Renal cortical epithelial cell (primary cell): Measurements from ENCODE around the gene ZNF432. TPM values are rescaled to one million over a fixed set of nuclear protein-coding genes. Genes with fewer than 3 reads are reported as not detected.
A peak's percentile ranks its signal among the peaks of the same experiment; 100 is the strongest.
"Not testable (repeated sequence)": the region's sequence is repeated elsewhere in the genome, so short reads cannot be mapped to it uniquely, and the experiment has no call there.

Experiments
- DNase-seq: peaks from one replicate; pipeline ENCODE4 v3.0.0-alpha.2; 2011; ENCODE audit warnings: low read depth
- total RNA-seq: library from RNA; depleted of rRNA; stranded (reverse); fragments of >200 nt; gene quantifications from 2 replicates; pipeline ENCODE4 v1.2.3, GENCODE V29; 2014

ZNF432 gene
- total RNA-seq, result 6.6 and 18.1 TPM in 2 replicates

DNA sequence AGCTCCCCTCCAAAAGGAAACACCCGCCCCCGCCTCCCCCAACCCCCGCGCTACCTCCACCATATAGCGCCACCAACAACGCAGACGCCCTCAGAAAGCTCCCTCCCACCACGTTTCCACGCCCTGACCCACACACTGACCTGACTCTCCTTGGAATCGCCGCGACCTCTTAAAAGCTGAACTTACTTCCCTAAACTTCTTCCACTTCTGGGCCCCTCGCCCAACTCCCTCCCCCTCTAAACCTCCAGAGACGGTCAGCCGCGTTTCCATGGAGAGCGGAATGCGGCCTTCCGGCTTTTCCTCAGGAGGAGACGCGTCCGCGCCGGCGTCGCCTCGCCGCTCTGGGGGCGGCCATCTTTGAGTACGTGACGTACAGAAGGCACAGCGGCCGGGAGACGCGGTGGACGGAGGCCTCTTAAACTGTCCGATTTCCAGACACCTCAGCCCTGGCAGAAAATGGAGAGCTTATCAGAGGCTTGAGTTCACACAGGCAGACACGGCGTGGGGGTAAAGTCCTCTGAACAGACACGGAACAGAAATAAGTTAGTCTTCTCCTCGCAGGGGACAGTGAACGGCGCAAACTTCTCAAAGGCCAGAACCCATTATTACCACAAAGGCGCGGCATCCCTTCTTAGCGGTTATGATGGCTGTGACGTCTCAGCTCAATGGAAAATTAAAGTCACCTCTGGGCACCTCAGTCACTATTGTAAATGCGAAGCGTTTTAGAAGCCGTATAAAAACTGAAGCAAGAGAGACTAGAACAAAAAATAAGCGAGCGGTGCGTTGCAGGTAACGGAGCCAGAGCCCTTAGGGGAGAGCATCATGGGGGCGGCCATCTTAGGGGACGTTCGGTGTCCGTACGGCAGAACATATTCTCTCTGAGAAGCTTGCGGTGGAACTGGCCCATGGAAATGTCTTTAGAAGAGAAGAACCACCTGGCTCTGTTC lies at the start of gene ZNF432:
ZNF432 (minus strand) TSS at position 284 of the 947 bp plus-strand sequence. CDS start 1,970 bp downstream, outside the sequence.
- DNase-seq, result peak; percentile 82

DNA sequence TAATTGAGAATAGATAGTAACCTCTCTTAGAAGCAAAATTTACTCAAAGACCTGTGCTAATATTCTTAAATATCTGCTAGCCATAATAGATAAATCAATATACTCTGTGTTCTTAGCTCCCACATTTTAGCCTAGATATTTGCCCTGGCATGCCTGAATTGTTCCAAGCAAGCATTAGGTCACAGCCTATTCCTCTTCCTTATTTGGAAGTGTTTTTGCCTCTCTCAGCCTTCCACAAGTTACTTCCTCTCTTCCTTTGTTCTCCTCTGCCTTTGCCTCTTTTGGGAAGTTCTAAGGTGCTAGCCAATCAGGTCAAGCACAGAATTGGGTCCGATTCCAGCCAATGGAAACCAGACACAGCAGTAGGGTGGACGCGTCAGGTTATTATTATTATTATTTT lies 47.8 kb upstream of the ZNF432 start:
- not testable (repeated sequence) for DNase-seq

DNA sequence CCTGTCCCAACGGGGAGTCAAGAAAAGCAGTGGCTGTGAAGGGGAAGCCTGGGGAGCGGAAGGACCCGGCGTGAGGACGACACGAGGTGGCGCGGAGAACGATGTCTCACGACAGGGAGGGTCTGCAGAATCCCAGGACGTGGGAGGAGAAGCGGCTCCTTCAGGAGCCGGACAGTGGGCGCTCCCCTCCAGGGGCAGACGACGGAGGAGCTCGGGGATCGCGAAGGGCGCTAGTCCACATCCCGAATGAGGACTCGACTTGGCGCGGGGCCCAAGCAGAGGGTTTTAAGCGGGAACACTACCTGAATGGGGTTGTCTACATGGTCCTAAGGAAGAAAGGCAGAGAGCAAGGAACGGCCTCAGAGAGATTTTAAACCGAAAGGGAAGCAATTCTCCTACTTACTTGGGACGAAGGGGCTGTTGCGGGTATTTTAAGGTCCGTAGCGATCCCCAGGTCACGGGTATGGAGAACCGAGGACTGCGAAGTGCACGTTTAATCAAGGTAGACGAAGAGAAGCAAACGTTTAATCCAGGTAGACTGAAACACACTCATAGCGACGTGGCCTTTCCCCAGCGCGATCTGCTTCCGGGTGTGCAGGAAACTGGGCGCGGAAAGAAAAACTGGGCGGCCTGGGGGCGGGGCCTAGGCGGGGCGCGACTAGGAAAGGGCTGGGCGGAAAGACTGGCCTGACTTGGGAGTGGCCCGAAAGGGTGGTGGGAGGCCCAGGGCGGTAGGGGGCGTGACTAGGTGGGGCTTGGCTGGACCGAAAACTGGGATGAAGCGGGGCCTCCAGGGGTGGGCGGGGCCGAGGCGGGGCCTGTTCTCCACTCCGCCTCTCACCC lies 46.8 kb upstream of the ZNF432 start, which contains the start of gene ZNF841:
ZNF841 (minus strand) TSS at position 594 of the 843 bp plus-strand sequence. CDS start 10,964 bp downstream, outside the sequence.
- peak; percentile 79 for DNase-seq

DNA sequence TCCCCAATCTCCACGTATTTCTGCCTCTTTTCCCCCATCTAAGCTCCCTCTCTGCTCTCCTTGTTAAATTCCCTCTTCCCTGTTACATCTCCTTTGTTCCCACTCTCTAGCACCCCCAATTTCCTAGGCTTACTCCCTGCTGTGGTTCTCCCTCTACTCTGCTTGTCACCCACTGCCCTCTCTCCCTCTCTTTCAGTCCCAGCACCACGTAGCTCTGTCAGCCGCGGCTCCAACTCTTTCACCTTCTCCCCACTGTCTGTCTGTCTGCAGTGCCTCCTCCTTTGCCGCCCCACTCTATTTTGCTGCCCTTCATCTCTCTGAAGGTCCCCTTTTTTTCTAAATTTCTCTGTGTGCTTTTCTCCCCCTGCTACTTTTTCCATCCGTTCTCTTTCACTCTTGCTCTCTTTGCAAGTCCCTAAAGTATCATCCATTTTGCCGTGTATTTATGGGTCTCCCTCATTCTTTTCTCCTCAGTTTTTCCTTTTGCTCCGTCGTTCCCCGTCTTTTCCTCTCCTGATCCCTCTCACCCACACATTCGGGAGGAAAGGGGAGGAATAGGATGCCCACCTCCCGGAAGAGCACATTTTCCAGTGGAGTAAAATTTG lies 46.0 kb upstream of the ZNF432 start:
- DNase-seq, result no peak

DNA sequence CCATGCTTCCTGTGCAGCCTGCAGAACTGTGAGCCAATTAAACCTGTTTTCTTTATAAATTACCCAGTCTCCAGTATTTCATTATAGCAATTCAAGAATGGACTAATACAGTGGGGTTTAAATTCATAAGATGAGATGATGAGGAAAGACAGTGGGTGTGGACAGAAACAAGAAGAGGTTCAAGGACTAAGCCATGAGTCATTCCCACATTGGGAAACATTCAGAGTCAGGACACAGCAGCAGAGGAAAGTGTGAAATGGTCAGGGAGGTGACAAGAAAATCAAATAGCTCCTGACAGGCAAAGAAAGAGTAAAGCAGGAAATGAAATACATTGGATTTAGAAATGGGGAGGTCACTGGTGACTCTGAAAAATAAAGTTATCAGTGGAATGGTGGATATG lies 37.8 kb upstream of the ZNF432 start:
- DNase-seq, result peak; percentile 7

DNA sequence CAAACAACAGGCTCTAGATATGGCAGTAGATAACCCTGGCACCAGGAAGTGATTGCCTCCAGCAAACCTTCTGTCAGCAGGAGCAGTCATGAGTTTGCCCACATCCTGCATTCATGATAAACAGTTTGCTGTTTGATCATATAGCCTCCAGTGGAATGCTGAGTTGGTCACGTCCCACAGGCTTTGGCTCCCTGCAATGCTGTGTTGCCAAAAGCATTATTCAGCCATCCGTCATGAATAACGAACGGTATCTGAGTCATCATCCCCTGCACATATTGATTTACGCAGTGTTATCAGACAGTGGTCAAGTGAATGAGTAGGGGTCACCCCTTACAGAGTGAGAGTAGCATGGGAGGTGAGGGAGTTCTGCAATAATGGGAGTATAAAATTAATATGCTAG lies 21.9 kb upstream of the ZNF432 start:
- no peak for DNase-seq

DNA sequence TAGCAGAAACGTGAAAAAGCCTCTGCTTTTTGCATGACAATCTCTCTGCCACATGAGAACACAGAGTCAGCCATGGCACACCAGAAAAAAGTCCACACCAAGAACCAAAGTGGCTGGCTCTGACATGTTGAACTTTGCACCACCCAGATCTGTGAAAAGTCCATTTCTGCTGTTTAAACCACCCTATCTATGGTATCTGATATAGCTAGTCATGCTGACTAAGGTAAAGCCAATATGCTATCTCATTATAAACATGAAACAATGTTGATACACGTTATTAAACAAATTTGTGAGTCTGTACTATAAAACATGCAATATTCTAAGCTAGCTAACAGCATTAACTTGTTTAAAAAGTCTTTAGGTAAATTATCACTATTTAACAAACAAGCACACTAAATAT lies 21.0 kb upstream of the ZNF432 start:
- DNase-seq, result no peak

DNA sequence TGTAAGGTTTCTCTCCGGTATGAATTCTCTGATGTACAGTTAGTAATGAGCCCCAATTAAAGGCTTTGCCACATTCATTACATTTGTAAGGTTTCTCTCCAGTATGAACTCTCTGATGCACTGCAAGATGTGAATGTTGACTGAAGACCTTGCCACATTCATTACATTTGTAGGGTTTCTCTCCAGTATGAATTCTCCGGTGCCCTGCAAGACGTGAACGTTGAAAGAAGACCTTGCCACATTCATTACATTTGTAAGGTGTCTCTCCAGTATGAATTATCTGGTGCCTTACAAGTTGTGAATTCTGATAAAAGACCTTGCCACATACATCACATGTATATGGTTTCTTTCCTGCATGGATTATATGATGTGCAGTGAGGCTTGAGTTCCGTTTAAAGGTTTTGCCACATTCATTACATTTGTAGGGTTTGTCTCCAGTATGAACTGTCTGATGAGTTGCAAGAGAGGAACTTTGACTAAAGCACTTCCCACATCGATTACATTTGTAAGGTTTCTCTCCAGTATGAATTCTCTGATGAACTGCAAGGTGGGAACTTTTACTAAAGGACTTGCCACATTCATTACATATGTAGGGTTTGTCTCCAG lies 17.7 kb upstream of the ZNF432 start:
- no peak for DNase-seq

DNA sequence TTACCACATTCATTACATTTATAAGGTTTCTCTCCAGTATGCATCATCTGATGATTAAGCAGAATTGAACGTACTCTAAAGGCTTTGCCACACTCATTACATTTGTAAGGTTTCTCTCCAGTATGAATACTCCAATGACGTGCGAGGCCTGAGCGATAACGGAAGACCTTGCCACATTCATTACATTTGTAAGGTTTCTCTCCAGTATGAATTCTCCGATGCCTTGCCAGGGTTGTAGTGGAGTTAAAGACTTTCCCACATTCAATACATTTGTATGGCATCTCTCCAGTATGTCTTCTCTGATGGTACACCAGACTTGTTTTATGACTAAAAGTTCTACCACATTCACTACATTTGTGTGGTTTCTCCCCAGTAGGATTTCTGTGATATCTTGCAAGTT lies 16.8 kb upstream of the ZNF432 start:
- no peak for DNase-seq

DNA sequence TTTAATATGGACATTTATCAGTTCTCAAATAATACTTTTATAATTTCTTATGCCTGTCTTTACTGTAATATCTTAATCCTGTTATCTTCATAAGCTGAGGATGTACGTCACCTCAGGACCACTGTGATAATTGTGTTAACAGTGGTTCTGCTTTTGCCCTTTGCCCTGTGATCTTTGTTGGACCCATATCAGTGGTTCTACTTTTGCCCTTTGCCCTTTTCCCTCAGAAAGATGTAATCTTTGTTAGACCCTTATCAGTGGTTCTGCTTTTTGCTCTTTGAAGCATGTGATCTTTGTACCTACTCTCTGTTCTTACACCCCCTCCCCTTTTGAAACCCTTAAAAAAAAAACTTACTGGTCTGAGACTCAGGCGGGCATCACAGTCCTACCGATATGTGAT lies 7.8 kb upstream of the ZNF432 start:
- not testable (repeated sequence) for DNase-seq

DNA sequence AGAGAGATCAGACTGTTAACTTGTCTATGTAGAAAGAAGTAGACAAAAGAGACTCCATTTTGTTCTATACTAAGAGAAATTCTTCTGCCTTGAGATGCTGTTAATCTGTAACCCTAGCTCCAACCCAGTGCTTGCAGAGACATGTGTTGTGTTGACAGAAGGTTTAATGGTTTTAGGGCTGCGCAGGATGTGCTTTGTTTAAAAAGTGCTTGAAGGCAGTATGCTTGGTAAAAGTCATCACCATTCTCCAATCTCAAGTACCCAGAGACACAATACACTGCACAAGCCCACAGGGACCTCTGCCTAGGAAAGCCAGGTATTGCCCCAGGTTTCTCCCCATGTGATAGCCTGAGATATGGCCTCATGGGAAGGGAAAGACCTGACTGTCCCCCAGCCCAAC lies 3.1 kb upstream of the ZNF432 start:
- DNase-seq, result not testable (repeated sequence)

DNA sequence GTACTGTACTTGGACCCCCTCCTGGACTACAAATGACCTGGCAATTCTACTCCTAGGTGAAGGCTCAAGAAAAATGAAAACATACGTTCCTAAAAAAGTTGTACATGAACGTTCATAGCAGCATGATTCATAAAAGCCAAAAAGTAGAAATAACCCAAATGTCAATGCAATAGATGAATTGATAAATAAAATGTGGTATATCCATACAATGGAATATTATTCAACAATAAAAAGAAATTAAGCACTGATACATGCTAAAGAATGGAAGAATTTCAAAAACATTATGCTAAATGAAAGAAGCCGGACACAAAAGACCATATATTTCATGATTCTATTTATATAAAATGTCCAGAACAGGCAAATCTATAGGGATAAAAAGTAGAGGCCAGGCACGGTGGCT lies 9.5 kb downstream of the ZNF432 start:
- DNase-seq, result no peak

DNA sequence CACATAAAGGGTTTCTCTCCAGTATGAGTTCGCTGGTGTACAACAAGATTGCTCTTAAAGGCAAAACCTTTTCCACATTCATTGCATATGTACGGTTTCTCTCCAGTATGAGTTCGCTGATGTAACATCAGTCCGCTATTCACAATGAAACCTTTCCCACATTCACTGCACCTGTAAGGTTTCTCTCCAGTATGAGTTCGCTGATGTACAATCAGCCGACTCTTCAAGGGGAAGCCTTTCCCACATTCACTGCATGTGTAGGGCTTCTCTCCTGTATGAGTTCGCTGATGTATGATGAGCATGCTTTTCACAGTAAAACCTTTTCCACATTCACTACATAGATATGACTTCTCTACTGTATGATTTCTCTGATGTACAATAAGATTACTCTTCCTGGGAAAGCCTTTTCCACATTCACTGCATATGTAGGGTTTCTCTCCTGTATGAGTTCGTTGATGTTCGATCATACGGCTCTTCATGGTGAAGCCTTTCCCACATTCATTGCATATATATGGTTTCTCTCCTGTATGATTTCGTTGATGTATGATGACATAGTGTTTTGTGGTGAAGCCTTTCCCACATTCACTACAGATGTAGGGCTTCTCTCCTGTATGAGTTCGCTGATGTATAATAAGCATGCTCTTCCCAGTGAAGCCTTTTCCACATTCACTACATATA lies 14.4 kb downstream of the ZNF432 start:
- DNase-seq, result no peak

DNA sequence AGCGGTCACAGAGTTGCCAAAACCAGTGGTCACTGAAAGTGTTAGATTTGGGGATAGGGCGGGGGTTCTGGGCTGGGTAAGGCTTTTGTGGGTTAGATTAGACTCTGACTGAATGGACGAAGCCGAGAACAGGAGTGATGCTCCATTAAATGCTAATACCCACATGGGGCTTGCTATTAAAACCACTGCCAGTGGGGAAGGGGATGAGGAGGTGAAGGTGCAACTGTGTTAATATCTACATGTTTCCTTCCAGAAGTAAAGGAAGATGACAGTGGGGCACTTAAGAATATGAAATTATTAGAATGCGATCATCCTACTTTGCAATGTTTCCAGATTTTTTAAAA lies 19.9 kb downstream of the ZNF432 start:
- DNase-seq, result no peak

DNA sequence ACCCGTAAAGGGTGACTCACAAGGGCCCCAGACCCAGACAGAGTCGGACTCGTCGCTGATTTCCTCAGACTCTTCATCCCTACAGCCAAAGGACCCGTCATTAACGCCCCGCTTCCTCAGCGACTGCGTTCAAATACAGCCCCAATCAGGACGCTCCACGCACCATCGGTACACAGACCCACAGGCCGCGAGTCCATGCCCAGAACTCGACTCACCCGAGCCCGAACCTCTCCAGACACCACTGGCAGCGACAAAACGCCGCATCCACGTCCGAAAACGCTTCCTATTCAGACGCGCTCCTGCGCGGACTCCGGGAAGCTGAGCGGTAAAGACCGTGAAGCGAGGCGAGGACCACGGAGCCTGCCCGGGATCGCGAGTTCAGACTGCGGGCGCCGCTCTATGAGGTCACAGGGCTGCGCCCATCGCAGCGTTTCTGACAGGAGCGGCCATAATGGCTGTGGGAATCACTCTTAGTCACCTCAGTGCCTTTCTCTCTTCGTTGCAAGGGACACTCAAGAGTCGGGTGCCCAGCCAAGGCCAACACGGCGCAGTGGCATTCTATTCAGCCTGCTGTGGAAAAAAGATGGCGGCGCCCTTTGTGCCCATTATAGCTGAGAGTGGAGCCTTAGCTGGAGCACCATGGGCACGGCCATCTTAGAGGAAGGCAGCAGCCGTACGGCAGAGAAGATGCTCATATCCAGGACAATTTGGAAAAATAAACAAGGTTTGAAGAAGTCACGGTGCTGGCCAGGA lies 20.4 kb downstream of the ZNF432 start, which contains the start of gene ZNF614:
ZNF614 (minus strand) TSS at position 353 of the 753 bp plus-strand sequence. CDS start 2,634 bp downstream, outside the sequence.
- DNase-seq, result peak; percentile 74

DNA sequence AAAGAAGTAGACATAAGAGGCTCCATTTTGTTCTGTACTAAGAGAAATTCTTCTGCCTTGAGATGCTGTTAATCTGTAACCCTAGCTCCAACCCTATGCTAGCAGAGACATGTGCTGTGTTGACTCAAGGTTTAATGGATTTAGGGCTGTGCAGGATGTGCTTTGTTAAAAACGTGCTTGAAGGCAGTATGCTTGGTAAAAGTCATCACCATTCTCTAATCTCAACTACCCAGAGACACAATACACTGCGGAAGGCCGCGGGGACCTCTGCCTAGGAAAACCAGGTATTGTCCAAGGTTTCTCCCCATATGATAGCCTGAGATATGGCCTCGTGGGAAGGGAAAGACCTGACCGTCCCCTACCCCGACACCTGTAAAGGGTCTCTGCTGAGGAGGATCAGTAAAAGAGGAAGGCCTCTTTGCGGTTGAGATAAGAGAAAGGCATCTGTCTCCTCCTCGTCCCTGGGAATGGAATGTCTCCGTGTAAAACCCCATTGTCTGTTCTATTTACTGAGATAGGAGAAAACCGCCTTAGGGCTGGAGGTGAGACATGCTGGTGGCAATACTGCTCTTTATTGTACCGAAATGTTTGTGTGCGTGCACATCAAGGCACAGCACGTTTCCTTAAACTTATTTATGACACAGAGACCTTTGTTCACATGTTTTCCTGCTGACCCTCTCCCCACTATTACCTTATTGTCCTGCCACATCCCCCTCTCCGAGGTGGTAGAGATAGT lies 22.2 kb downstream of the ZNF432 start:
- not testable (repeated sequence) for DNase-seq

DNA sequence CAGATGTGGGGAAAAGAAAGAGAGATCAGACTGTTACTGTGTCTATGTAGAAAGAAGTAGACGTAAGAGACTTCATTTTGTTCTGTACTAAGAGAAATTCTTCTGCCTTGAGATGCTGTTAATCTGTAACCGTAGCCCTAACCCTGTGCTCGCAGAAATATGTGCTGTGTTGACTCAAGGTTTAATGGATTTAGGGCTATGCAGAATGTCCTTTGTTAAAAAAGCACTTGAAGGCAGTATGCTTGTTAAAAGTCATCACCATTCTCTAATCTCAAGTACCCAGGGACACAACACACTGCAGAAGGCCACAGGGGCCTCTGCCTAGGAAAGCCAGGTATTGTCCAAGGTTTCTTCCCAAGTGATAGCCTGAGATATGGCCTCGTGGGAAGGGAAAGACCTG lies 24.2 kb downstream of the ZNF432 start:
- DNase-seq, result not testable (repeated sequence)

DNA sequence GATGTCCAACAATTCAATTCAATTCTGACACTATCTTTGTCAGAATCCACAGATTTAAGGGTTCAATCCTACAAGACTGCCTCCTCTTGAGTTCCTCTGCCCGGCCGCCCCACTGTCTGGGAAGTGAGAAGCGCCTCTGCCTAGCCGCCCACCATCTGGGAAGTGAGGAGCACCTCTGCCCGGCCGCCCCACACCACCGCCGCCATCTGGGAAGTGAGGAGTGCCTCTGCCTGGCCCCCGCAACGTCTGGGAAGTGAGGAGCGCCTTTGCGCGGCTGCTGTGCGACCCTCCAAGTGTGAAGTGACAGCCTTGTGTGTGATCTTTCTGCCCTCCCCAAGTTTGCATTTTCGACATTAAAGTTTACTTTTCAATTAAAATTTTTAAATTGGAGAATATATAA lies 26.4 kb downstream of the ZNF432 start:
- DNase-seq, result no peak

DNA sequence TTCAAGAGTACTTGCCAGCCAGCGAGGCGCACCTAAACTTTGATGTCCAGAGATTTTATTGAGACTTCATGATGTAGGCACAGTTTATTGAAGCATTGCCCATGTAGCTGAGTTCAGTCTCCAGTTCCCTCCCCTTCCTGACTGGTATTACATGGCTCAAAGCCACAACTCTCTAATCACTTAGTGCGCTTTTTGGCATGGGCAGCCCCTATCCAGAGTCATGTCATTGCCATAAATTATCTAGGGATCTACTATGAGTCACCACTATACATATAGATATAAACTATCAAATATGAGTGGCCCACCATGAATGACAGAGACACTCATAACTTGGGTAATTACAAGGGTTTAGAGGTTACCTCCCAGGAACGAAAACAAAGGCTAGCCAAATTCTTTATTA lies 28.1 kb downstream of the ZNF432 start:
- DNase-seq, result no peak

DNA sequence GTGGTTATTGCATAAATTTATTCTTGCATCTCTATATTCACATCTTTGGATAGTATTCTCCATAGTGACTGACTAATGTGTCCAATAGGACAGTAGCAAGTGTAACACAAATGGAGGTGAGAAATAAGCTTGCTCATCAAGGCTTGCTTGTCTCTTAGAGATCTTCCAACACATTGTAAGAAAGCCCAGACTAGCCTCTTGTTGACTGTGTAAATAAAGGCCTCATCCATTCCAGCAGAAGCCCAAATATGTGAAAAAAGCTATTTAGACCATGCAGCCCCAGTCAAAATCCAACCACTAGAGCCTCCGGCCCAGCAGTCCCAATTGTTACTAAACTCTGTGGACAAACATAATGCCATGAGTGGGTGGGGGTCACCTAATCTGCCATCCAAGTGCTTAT lies 38.0 kb downstream of the ZNF432 start:
- no peak for DNase-seq
